H9 (cell line): Measurements from ENCODE around the gene IFRD2. TPM values are rescaled to one million over a fixed set of nuclear protein-coding genes. Genes with fewer than 3 reads are reported as not detected.

Experiments used
- DNase-seq: peaks from one replicate; pipeline ENCODE4 v3.0.0-alpha.2; 2017
- H2AFZ ChIP-seq: one replicate; pipeline ENCODE4 v1.6.1; 2013; ENCODE audit warnings: mild to moderate bottlenecking, low read length, control low read depth, moderate library complexity
- H2AK5ac ChIP-seq: 2 replicates; pipeline ENCODE4 v1.6.1; 2013; ENCODE audit warnings: low read length, control low read depth, mixed read lengths; ENCODE audit not compliant: insufficient read length
- H2BK120ac ChIP-seq: one replicate; pipeline ENCODE4 v1.6.1; 2013; ENCODE audit warnings: low read depth, mild to moderate bottlenecking, low read length, control low read depth, inconsistent platforms; ENCODE audit not compliant: poor library complexity, severe bottlenecking
- H2BK12ac ChIP-seq: 2 replicates; pipeline ENCODE4 v1.6.1; 2013; ENCODE audit warnings: low read length, control low read depth, mixed read lengths, low read depth; ENCODE audit not compliant: insufficient read length
- H2BK15ac ChIP-seq: 2 replicates; pipeline ENCODE4 v1.6.1; 2013; ENCODE audit warnings: low read depth, low read length, control low read depth
- H2BK20ac ChIP-seq: one replicate; pipeline ENCODE4 v1.6.1; 2013; ENCODE audit warnings: low read depth, mild to moderate bottlenecking, low read length, control low read depth, inconsistent platforms; ENCODE audit not compliant: poor library complexity, severe bottlenecking
- H2BK5ac ChIP-seq: 2 replicates; pipeline ENCODE4 v1.6.1; 2013; ENCODE audit warnings: low read length, control low read depth, mixed read lengths; ENCODE audit not compliant: insufficient read length
- H3K14ac ChIP-seq: 2 replicates; pipeline ENCODE4 v1.6.1; 2013; ENCODE audit warnings: low read length, control low read depth; ENCODE audit not compliant: insufficient read depth
- H3K18ac ChIP-seq: 2 replicates; pipeline ENCODE4 v1.6.1; 2013; ENCODE audit warnings: low read depth, mild to moderate bottlenecking, mixed read lengths, low read length, control low read depth; ENCODE audit not compliant: insufficient read length
- H3K23ac ChIP-seq: 2 replicates; pipeline ENCODE4 v1.6.1; 2013; ENCODE audit warnings: low read length, control low read depth, mixed read lengths, low read depth; ENCODE audit not compliant: insufficient read length
- H3K23me2 ChIP-seq: 2 replicates; pipeline ENCODE4 v1.6.1; 2013; ENCODE audit warnings: low read depth, mild to moderate bottlenecking, mixed read lengths, low read length, control low read depth; ENCODE audit not compliant: insufficient read length, poor library complexity, severe bottlenecking
- H3K27ac ChIP-seq: 2 replicates; pipeline ENCODE4 v1.5.1; 2013; ENCODE audit warnings: low read length, control low read depth, mixed read lengths, low read depth; ENCODE audit not compliant: insufficient read length
- H3K27me3 ChIP-seq: 2 replicates; pipeline ENCODE4 v1.6.1; 2013; ENCODE audit warnings: low read length, control low read depth, inconsistent platforms; ENCODE audit not compliant: insufficient read depth
- H3K4ac ChIP-seq: 2 replicates; pipeline ENCODE4 v1.6.1; 2013; ENCODE audit warnings: low read depth, mild to moderate bottlenecking, control low read depth, inconsistent platforms, low read length, moderate library complexity
- H3K4me1 ChIP-seq: 2 replicates; pipeline ENCODE4 v1.6.1; 2013; ENCODE audit warnings: low read length, control low read depth, inconsistent platforms; ENCODE audit not compliant: insufficient read depth
- H3K4me2 ChIP-seq: 2 replicates; pipeline ENCODE4 v1.6.1; 2013; ENCODE audit warnings: low read length, control low read depth, mixed read lengths; ENCODE audit not compliant: insufficient read length, insufficient read depth
- H3K56ac ChIP-seq: 2 replicates; pipeline ENCODE4 v1.6.1; 2013; ENCODE audit warnings: low read depth, mild to moderate bottlenecking, mixed read lengths, low read length, control low read depth; ENCODE audit not compliant: insufficient read length
- H3K79me1 ChIP-seq: 2 replicates; pipeline ENCODE4 v1.6.1; 2013; ENCODE audit warnings: low read depth, mild to moderate bottlenecking, moderate library complexity, low read length, control low read depth, inconsistent platforms; ENCODE audit not compliant: insufficient read depth, poor library complexity, severe bottlenecking
- H3K79me2 ChIP-seq: 2 replicates; pipeline ENCODE4 v1.6.1; 2013; ENCODE audit warnings: low read length, control low read depth, inconsistent platforms; ENCODE audit not compliant: insufficient read depth
- H3K9ac ChIP-seq: 2 replicates; pipeline ENCODE4 v1.6.1; 2013; ENCODE audit warnings: low read length, control low read depth, mixed read lengths; ENCODE audit not compliant: insufficient read length; ENCODE audit errors: extremely low read depth
- H3K9me3 ChIP-seq: one replicate; pipeline ENCODE4 v1.6.1; 2013; ENCODE audit warnings: low read depth, low read length, inconsistent platforms; ENCODE audit not compliant: control insufficient read depth
- H3T11ph ChIP-seq: one replicate; pipeline ENCODE4 v1.6.1; 2013; ENCODE audit warnings: mild to moderate bottlenecking, low read length, control low read depth, inconsistent platforms
- H4K20me1 ChIP-seq: one replicate; pipeline ENCODE4 v1.6.1; 2013; ENCODE audit not compliant: control insufficient read depth, insufficient read length, insufficient read depth
- H4K5ac ChIP-seq: 2 replicates; pipeline ENCODE4 v1.6.1; 2013; ENCODE audit warnings: low read depth, mild to moderate bottlenecking, mixed read lengths, low read length, control low read depth; ENCODE audit not compliant: insufficient read length
- H4K8ac ChIP-seq: replicated peaks from 2 replicates; pipeline ENCODE4 v1.6.1; 2013; ENCODE audit warnings: low read length, control low read depth, mixed read lengths, low read depth; ENCODE audit not compliant: insufficient read length
- H4K91ac ChIP-seq: 2 replicates; pipeline ENCODE4 v1.6.1; 2013; ENCODE audit warnings: low read depth, mild to moderate bottlenecking, moderate library complexity, mixed read lengths, low read length, control low read depth; ENCODE audit not compliant: insufficient read length
- H3K27ac Mint-ChIP-seq, 3 experiments: 2 replicates in 2 of 3; 3 replicates in 1 of 3; pipeline ENCODE4 v1.8.0; 2020 to 2021; ENCODE audit warnings: mixed read lengths in 3 of 3, mild to moderate bottlenecking in 1 of 3, moderate library complexity in 1 of 3
- H3K27me3 Mint-ChIP-seq: 2 replicates; pipeline ENCODE4 v1.8.0; 2021; ENCODE audit warnings: low read depth, mild to moderate bottlenecking, moderate library complexity, mixed read lengths
- H3K36me3 Mint-ChIP-seq, 3 experiments: 2 replicates in 2 of 3; 3 replicates in 1 of 3; pipeline ENCODE4 v1.8.0; 2020 to 2021; ENCODE audit warnings: low read depth in 3 of 3, mixed read lengths in 3 of 3; ENCODE audit not compliant: insufficient read depth in 1 of 3
- H3K4me1 Mint-ChIP-seq, 2 experiments: 2 replicates each; pipeline ENCODE4 v1.8.0; 2020; ENCODE audit warnings: mixed read lengths in 2 of 2
- H3K4me3 Mint-ChIP-seq, 2 experiments: 2 replicates in 1 of 2; 3 replicates in 1 of 2; pipeline ENCODE4 v1.8.0; 2020 to 2021; ENCODE audit warnings: mild to moderate bottlenecking in 2 of 2, mixed read lengths in 2 of 2, moderate library complexity in 1 of 2
- H3K9me3 Mint-ChIP-seq, 2 experiments: 2 replicates in 1 of 2; 3 replicates in 1 of 2; pipeline ENCODE4 v1.8.0; 2020; ENCODE audit warnings: mild to moderate bottlenecking in 2 of 2, mixed read lengths in 2 of 2, moderate library complexity in 1 of 2
- WGBS: extraction: QIAGEN DNeasy Blood & Tissue Kit; methylation state at CpG from one replicate; pipeline ENCODE4 v1.1.7; 2013; ENCODE audit warnings: missing lambda C conversion rate, low lambda C conversion rate, mixed read lengths; ENCODE audit not compliant: insufficient read length; ENCODE audit errors: extremely low coverage; 5-methylcytosine and 5-hydroxymethylcytosine counted together
- total RNA-seq: library from RNA; stranded (reverse); gene quantifications from 2 replicates; pipeline ENCODE4 v1.2.1, GENCODE V29; 2021
- TF ChIP-seq, protein P1 (sequence below): fragments of 200-600 bp; sonication (generic); conservative IDR thresholded peaks from 3 replicates; pipeline ENCODE4 v1.8.0; 2021; ENCODE audit warnings: antibody characterized with exemption, mild to moderate bottlenecking

IFRD2 gene
- total RNA-seq, 1 experiment from 2014 or later = 109 TPM

DNA sequence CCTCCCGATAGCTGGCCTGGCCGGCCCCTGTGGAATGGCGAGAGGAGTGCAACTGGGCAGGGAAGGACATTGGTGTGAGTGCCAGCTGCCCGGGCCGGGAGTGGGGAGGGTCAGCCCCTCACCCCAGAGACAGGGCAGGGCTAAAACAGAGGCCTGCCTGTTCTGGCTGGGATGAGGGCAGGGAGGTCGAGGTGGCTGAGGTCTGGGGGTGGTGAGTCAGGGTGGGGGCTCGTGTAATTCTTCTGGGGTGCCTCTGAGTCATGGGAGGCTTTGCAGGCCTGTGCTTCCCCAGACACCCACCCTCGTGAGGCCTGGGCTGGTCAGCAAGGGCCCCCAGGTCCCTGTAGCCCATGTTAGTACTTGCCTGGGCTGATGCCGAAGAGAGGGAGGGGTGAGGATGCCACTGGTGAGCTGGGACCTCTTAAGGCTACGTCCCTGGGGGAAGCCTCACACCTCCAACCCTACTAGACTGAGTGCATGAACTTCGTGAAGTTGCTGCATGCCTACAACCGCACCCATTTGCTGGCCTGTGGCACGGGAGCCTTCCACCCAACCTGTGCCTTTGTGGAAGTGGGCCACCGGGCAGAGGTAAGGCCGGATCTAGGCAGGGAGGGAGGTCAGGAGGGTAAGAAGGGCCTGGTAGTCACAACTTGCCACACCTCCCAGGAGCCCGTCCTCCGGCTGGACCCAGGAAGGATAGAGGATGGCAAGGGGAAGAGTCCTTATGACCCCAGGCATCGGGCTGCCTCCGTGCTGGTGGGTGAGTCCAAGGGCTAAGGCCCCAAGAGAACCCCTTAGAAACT is 21.6 kb downstream of the IFRD2 start:
- no peak overlapping the region for H3K56ac ChIP-seq
- no peak overlapping the region for H2BK20ac ChIP-seq
- H3K79me2 ChIP-seq = no peaks in the 10 kb centered on the region
- no peak overlapping the region for H2BK15ac ChIP-seq
- TF ChIP-seq, protein P1, sequence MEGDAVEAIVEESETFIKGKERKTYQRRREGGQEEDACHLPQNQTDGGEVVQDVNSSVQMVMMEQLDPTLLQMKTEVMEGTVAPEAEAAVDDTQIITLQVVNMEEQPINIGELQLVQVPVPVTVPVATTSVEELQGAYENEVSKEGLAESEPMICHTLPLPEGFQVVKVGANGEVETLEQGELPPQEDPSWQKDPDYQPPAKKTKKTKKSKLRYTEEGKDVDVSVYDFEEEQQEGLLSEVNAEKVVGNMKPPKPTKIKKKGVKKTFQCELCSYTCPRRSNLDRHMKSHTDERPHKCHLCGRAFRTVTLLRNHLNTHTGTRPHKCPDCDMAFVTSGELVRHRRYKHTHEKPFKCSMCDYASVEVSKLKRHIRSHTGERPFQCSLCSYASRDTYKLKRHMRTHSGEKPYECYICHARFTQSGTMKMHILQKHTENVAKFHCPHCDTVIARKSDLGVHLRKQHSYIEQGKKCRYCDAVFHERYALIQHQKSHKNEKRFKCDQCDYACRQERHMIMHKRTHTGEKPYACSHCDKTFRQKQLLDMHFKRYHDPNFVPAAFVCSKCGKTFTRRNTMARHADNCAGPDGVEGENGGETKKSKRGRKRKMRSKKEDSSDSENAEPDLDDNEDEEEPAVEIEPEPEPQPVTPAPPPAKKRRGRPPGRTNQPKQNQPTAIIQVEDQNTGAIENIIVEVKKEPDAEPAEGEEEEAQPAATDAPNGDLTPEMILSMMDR = no peak
- no peak overlapping the region for H4K91ac ChIP-seq
- no peak overlapping the region for H4K8ac ChIP-seq
- peaks cover 32% of the 10 kb centered on the region for H3K27me3 Mint-ChIP-seq
- H4K5ac ChIP-seq = no peak overlapping the region
- no peak for DNase-seq
- no peak overlapping the region for H3K27ac ChIP-seq
- no peaks in the 10 kb centered on the region for H3K79me1 ChIP-seq
- H3K4me1 ChIP-seq = peaks cover 2% of the 10 kb centered on the region; the same call in 1 of the 2 replicates
- no peak overlapping the region for H3K4me2 ChIP-seq
- H3K23ac ChIP-seq = no peak overlapping the region
- no peak overlapping the region for H3K14ac ChIP-seq
- H3K27me3 ChIP-seq = peaks cover 16% of the 10 kb centered on the region; the same call in 1 of the 2 replicates
- no peak overlapping the region for H2AFZ ChIP-seq
- peaks cover 10% of the 10 kb centered on the region for H3K23me2 ChIP-seq
- no peak overlapping the region for H3T11ph ChIP-seq
- H3K27ac Mint-ChIP-seq = no peak overlapping the region
- H3K9me3 ChIP-seq = no peaks in the 10 kb centered on the region
- H2BK12ac ChIP-seq = no peak overlapping the region
- H3K4ac ChIP-seq = no peak overlapping the region
- no peaks in the 10 kb centered on the region; a peak in 1 of 7 replicates for H3K36me3 Mint-ChIP-seq
- H3K4me3 Mint-ChIP-seq = no peak overlapping the region
- H3K18ac ChIP-seq = no peak overlapping the region
- no peaks in the 10 kb centered on the region; a peak in 1 of 5 replicates for H3K9me3 Mint-ChIP-seq
- no CpG with 5 or more reads among the region's 19 CpGs for WGBS
- H2BK5ac ChIP-seq = no peak overlapping the region
- H2AK5ac ChIP-seq = no peak overlapping the region
- H2BK120ac ChIP-seq = no peak overlapping the region
- H3K4me1 Mint-ChIP-seq = peaks cover 48 to 65% of the 10 kb centered on the region in 2 experiments
- H4K20me1 ChIP-seq = no peaks in the 10 kb centered on the region
- H3K9ac ChIP-seq = no peak overlapping the region
